Measurements from ENCODE around the gene GIPR.
"Not testable (repeated sequence)": the region's sequence is repeated elsewhere in the genome, so short reads cannot be mapped to it uniquely, and the experiment has no call there.

Gene GIPR, protein sequence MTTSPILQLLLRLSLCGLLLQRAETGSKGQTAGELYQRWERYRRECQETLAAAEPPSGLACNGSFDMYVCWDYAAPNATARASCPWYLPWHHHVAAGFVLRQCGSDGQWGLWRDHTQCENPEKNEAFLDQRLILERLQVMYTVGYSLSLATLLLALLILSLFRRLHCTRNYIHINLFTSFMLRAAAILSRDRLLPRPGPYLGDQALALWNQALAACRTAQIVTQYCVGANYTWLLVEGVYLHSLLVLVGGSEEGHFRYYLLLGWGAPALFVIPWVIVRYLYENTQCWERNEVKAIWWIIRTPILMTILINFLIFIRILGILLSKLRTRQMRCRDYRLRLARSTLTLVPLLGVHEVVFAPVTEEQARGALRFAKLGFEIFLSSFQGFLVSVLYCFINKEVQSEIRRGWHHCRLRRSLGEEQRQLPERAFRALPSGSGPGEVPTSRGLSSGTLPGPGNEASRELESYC

DNA sequence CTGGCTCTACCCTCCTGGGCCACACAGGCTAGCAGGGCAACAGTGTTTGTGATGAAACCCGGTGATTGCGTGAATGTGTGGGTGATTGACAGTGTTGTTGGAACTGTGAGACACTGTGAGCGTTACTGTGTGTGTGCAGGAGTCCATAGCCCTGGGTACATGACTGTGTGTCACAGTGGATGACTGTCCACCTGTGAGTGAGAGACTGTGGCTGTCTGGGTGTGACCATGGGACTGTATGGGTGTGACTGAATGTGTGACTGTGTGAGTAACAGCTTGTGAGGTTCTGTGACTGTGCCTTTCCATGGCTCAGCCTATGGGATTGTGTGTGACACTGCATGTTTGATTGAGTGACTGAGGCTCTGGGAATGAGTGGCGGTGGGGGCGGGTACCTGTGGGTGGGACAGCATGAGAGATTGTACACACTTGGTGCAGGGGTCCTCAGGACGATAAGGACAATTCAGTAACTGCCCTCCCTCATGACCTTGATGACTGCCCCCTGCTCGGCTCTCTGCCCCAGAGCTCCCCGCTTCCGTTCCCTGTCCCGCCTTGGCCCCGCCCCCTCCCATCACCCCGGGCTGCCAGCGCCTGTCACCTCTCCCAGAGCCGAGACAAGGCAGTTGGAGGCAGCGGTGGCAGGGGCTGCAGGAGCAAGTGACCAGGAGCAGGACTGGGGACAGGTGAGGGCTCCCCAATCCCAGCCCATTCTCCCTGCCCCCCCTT, at the start of gene GIPR:
Gene GIPR, plus strand, starts transcription at position 602 of the 722 bp plus-strand sequence. CDS start 1,300 bp downstream, outside the sequence.
- DNase-seq, result peak; percentile 83

DNA sequence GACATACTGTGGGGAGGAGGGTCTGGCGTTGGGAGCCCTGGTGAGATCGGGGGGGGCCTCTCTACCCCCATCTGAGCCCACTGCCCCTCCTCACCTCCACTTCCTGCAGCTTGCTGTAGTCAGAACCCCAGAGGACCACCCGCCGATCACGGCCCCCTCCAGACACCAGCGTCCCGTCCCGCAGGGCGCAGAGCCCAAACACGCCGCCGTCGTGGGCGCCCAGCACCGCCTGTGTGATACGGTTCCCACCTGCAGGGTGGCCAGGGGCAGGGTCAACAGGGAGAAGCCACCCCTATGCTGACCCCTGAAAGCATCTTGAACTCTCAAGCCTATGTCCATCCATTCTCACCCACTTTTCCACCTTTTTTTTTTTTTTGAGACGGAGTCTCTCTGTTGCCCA, 46.6 kb upstream of the GIPR start:
- no peak for DNase-seq

DNA sequence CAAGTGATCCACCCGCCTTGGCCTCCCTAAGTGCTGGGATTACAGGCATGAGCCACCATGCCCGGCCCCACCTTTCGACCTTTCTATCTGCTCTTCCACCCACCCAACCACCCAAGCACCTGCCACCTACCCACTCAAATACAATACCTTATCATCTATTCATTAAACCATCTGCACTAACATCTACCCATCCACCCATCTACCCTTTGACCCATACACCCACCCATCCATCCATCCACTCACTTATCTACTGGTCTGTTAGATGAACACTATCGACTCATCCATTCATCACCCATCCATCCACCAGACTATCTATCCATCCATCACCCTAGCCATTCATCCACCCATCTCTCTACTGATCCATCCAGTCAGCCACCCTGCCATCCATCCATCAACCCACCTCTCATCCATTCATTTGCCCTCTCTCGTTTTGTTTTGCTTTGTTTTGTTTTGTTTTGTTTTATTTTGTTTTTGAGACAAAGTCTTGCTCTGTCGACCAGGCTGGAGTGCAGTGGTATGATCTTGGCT, 46.0 kb upstream of the GIPR start:
- no peak for DNase-seq

DNA sequence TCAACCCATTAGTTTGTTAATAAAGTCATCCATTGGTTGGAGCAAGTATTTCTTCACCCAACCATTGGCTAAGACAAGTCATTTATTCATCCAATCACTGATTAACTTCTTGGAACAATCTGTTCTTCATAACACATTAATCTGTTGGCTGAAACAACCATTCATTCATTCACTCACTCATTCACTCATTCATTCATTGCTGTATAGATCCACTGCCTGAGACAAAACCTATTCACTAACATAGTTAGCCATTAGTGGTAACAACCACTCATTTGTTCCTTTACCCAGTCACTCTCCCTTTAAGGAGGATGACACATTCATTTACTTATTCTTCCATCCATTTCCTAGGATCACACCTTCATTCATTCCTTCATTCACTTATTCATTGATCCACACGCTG, 44.0 kb upstream of the GIPR start:
- no peak for DNase-seq

DNA sequence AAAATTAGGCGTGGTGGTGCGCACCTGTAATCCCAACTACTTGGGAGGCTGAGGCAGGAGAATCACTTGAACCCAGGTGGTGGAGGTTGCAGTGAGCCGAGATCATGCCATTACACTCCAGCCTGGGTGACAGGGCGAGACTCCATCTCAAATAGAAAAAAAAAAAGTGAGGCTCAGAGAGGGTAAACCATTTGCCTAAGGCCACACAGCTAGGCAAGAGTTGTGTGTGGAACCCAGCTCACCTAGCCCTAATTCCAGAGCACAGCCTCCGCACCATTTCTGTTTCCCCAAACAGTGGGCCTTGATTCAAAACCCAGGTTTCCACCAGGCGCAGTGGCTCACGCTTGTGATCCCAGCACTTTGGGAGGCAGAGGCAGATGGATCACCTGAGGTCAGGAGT, 39.8 kb upstream of the GIPR start:
- DNase-seq, result not testable (repeated sequence)

DNA sequence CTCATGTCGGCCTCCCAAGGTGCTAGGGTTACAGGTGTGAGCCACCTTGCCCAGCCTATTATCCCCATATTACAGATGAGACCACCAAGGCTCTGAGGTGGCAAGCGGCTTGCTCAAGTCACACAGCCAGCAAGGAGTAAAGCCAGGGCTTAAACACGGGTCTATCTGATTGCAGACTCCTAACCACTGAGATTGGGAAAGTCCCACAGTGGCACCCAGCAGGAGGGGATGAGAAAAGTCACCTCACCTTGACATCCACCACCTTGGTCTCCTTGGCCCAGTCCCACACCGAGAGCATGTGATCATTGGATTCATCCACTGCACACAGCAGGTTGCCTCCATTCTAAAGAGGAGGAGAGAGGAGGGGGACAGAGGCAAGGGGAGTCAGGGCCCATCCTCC, 38.3 kb upstream of the GIPR start:
- no peak for DNase-seq

DNA sequence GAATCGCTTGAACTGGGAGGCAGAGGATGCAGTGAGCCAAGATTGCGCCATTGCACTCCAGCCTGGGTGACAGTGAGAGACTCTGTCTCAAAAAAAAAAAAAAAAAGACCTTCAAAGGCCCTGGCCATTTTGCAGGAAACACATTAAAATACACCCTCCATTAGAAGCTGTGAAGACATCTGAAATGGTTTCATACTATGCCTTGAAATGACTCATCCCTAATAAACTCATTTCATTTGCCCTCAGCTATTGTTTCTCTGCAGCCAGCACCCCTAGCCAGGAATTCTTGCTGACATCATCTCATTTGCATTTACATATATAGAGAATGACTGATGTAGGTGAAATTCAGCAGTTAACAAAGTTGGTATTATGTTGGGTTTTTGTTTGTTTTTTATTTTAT, 37.6 kb upstream of the GIPR start:
- DNase-seq, result peak; percentile 42

DNA sequence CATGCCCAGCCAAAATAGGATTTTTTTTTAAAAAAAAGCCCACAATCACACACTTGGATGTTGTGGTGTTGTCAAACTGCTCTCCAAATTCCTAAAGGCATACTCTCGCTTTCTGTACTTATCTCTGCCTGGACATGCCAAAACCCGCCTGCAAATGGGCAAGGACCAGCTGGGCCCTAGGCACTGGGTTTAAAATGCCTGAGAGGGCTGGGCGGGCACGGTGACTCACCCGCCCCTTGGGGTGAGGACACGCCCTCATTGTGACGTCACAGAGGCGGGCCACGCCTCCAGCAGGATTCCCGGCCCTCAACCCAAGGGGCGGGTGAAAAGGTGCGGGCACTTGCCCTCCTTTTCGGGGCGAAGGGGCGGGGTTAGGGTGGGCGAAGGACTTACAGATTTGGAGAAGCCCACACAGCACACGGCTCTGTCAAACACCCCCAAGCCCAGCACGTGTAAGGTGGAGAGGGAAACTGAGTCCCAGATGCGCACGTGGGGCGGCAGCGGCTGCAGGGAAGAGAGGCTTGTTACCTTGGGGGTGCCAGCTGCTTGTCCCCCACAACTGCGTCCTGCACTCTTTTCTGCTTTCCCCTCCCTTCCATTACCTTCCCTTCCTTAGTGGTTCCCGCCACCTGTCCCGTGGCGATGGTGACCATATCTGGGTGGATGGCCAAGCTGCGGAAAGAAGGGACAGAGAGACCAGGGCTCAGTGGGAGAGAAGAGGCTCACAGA, 35.4 kb upstream of the GIPR start:
- peak; percentile 68 for DNase-seq

DNA sequence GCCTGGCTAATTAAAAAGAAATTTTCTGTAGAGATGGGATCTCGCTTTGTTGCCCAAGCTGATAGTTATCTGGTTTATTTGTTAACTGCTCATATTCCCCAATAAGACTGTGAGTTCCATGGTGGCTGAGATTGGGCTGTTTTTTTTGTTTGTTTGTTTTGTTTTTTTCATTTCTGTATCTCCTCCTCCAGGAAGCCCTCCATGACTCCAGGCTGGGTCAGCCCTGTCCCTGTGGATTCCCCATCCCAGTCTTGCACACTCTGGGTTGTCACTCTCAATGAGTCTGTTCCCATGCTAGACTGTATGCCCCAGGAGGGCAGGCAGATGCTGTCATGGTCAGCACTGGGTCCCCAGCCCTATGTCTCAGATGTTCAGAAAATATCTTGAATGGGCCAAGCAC, 31.7 kb upstream of the GIPR start:
- no peak for DNase-seq

DNA sequence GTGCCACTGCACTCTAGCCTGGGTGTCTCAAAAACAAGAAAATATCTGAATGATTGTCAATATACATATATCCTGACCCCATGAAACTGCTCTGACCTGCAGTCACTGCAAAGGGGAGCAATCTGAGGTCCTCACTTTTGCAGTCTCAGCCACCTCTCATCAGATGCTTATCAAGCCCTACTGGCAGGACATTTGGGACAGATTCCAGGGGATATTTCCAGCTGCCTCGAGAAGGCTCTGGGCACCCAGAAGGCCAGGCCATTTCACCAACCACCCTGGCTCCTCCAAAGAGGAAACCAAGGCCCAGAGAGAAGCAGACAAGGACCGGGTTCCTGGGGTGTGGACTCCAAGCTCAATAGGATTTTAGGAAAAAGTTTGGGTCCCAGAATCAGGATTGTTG, 31.1 kb upstream of the GIPR start:
- no peak for DNase-seq

DNA sequence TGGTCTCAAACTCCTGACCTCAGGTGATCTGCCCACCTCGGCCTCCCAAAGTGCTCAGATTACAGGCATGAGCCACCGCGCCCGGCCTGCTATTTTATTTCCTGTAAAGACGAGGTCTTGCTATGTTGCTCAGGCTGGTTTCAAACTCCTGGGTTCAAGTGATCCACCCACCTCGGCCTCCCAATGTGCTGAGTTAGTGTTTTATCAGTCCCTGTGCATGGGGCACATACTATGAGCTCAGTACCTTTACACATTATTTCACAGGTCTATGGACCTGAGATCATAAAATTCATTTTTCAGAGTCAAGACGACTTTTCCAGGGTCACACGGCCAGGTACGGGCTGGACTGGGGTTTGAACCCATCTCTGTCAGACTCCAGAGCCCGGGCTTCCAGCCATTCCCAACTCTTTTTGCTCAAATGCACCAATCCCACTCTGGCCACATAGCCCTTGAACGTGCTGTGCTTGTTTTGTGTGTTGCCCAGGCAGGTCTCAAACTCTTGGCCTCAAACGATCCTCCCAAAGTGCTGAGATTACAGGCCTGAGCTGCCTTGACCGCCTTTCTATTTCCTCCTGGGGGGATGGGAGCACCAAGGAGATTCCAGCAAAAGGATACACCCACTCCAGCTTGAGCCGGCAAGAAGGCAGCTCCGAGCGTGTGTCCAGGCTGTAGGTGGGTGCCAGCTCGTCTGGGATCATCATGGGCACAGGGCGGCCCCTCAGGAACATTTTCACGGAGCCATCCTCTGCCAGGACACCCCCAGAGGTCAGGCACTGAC, 29.9 kb upstream of the GIPR start:
- DNase-seq, result no peak

DNA sequence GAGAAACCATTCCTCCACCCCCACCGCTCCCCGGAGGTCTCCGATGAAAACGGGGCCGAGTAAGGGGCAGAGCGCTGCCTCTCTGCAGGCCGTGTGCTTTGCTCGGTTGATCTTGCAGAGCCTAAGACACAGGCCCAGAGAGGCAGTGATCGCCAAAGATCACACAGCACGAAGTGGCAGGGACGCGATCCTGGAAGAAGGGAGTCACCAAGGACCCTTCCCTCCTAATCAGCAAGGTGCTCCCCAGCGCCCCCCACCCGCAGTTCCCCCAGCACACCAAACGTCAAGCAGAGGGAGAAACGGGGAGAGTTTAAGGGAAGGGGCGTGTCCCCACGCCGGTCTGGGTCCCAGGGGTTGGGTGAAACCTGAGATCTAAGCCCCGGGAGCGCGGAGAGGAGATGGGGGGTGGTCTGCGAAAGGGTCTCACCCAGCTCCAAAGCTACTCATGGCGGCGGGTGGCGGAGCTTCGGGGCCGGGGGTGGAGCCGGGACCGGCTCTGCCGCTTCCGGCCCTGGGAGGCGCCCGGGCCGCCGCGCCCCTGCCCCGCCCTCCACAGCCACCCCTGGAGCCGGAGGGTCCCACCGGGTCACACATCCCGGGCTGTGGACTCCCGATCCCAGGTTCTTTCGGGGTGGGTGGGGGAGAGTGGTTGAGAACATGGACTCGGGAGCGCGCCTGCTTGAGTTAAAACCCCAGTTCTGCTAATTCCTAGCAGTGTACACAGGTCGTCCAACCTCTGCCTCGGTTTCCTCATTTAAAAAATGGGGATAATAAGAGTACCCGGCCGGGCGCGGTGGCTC, 28.9 kb upstream of the GIPR start, which contains the start of gene EML2:
Gene EML2, minus strand, starts transcription at position 468 of the 800 bp plus-strand sequence. Its CDS starts 21 bp downstream, at position 447.
- DNase-seq, result peak; percentile 64

DNA sequence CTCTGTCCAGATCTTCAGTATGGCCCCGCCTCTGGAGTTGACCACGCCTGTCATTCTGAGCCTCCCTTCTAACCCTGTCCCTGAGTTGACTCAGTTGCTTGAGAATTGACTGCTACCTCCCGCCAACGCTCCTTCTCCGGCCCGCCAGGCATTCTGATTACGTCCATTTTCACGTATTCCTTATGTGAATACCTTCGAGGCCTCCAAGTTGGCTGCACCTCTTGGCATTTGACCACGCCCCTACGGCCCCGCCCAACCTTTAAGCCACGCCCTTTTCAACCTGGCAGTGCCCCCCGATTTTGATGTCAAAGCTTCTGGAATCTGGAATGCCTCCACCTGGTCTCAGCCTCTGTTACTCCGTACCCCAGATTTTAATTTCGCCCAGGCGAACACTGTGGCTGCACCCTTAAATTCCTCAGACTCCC, 27.2 kb upstream of the GIPR start:
- peak; percentile 79 for DNase-seq

DNA sequence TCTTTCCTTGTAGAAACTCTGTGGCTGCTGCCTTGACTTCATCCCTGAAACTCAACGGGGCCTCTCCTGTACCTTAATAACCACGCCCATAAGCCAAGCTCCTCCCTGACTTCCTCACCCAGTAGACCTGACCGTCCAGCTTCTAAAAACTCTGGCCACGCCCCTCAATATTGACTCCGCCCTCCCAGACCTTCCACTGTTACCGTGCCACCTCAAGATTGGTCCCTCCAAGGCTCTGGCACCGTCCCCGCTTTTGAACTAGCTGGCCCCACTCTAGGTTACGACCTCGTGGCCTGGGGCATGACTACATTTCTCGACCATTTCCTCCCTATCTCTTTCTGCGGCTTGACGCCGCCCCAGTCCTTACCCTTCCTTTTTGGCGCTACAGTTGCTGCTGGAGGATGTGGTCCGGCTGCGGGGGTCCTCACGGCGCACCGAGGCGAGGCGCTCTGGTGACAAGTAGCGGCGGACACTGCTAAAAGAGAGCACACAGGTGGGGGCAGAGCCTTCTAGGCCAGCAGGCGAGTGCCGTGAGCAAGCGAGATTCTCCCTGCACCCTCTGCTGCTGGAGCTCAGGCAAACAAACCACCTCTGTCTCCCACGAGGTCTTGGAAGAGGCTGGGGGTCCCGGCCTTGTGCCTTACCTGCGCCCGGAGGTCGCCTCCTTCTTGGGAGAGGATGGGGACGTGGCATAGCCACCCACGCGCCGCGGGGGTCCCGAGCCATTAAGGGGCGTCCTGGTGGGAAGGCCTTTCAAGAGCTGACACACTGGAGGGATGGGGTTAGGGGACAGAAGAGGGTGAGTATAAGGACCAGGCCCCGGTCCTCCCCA, 26.5 kb upstream of the GIPR start:
- peak; percentile 94 for DNase-seq

DNA sequence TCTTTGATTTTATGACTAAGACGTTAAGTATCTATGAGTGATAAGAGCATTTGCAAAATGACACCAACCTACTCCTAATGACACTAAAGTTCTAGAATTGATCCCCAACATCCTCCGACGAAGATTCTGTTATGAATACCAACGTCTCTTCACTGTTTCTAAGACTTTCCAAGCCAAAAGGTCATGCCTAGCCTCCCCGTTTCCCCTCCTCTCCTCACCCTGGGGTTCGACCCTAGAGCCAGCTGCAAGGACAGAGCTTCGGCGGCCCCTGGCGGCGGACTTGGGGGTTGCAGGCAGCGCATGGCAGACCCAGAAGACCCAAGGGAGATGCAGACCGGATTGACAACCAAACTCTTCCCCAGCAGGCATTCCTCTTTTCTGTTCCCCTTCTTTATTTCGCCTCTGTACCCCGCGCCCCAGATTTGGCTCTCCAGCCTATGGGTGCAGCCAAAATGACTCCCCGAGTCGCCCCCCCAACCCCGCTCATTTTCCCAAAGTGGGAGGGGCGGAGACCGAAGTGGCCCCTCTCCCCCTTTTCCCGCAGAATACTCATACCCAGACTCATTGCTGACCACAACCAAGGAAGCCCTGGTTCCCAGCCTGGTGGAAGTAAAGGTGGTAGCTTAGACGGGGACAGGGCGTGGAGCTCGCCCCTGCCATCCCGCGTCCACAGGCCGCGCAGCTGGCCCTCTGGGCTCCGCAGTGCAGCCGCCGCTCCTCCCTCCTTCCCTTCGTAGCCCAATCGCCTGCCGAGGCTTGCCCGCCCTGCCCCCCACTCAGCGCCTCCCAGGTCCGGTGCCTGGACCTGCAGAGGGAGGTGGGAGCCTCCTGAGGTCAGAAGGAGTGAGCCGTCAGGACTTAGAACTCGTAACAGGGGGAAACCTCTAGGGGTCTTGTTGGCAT, 24.7 kb upstream of the GIPR start:
- peak; percentile 98 for DNase-seq

DNA sequence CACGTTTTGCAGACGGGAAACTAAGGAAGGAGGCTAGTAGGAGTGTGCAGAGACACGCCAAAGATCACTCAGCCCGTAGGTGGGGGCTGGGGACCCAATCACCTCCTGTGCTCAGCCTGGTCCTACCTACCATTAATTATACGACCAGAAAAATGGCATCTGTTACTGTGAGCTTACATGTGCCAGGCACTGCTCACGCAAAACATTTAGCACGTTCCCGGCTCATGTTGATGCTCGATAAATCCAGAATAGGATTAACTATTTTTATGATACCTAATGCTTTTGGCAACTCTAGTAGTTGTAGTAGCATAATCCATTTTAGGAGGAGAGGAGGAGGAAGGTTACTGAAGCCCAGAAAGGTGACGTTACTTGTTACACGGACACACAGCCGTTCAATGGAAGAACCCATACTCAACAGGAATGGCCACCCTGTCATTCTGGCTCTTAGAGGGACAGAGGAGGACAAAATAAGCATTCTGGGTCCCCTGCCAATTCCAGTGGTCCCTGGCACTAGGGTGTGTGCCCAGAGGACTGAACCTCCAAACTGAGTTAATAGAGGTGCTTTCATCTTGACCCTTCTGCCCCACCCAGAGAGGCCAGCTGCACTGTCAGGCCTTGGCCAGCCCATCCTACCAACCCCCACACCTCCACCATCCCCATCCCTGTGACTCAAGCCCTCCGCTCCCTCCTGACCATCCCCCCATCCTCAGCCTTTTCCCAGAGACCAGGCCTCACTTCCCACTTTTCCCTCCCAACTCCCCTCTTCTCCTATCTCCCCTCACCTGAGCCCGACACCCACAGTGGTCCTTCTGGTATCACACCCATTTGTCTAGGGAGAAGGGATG, 23.9 kb upstream of the GIPR start:
- DNase-seq, result no peak

DNA sequence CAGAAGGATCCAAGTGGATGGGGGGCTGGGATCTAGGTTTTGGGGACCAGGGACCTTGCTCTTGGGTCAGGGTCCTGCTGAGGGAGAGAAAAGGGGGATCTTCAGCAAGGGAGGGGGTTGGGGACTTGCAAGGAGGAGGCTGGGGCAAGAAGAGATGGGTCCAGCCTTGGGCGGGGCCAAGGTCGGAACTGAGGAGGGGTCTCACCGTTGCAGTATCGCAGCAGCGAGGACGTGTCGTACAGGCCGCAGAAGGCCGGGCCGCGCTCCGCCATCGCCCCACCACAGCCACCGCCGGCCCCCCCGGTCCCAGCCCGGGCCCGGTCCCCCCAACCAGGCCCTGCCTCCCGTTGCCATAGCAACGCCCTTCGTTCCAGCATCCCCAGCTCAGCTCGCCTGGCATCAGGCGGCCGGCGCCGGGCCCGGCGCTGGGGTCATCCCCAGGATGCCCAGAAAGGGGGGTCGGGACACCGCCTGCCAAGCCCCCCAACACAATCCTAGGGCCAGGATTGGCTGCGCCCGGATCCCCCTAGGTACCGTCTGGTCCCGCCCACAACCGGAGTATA, 22.9 kb upstream of the GIPR start:
- no peak for DNase-seq

All from activated CD4-positive, alpha-beta T cell treated with anti-CD3 and anti-CD28 coated beads for 48 hours (primary cell).